Vein endothelial cell (primary cell): Measurements from ENCODE around the gene LGALS9C. TPM values are rescaled to one million over a fixed set of nuclear protein-coding genes. Genes with fewer than 3 reads are reported as not detected.

Experiments
- small RNA-seq: library from RNA; depleted of rRNA; stranded (forward); fragments of <200 nt; gene quantifications from one replicate; pipeline ENCODE3, GENCODE V24; 2012
- total RNA-seq: library from RNA; depleted of rRNA; stranded (reverse); fragments of >200 nt; gene quantifications from 2 replicates; pipeline ENCODE4 v1.2.3, GENCODE V29; 2012

Gene LGALS9C
- total RNA-seq = not detected in 2 replicates

GRCh38 chr17:18476508-18477308, at the start of gene LGALS9C:
Gene LGALS9C, plus strand, starts transcription at chr17:18476789. Its CDS starts 66 bp downstream, at chr17:18476855.

Small RNA genes within 50 kb of the gene (small RNA-seq; reads per million reads assigned to genes)
- gene AL353997.1 (not detected), gene AL353997.4 (not detected)

Other genes with a start within 250 kb of the LGALS9C start
- gene FLII, start 218.1 kb upstream of the LGALS9C start, total RNA-seq = 285 and 320 TPM in 2 replicates
- 15.6 and 17.3 TPM in 2 replicates for gene MIEF2, start 216.1 kb upstream of the LGALS9C start, total RNA-seq
- 35.3 and 40.0 TPM in 2 replicates for gene TOP3A, start 161.8 kb upstream of the LGALS9C start, total RNA-seq
- gene SMCR8, start 161.5 kb upstream of the LGALS9C start, total RNA-seq = 24.4 and 24.5 TPM in 2 replicates
- 9.5 and 22.4 TPM in 2 replicates for gene SHMT1, start 113.2 kb upstream of the LGALS9C start, total RNA-seq
- not detected in 2 replicates for gene EVPLL, start 99.0 kb upstream of the LGALS9C start, total RNA-seq
- not detected in 2 replicates for gene TBC1D28, start 167.6 kb downstream of the LGALS9C start, total RNA-seq
- 5.6 and 5.9 TPM in 2 replicates for gene FOXO3B, start 205.5 kb downstream of the LGALS9C start, total RNA-seq